Fibroblast of lung (primary cell): ENCODE measurements around the gene KLHL2. TPM values are rescaled to one million over a fixed set of nuclear protein-coding genes. Genes with fewer than 3 reads are reported as not detected.

Experiments used
- DNase-seq, 2 donors: peaks; one replicate each; pipeline versions ENCODE4 v3.0.0 to v3.0.0-alpha.2; 2010; ENCODE audit warnings: low read depth in 2 of 2
- H2AFZ ChIP-seq: 2 replicates; pipeline ENCODE4 v1.5.1; 2012; ENCODE audit warnings: low read length, control low read depth, inconsistent platforms
- H3K27ac ChIP-seq: 2 replicates; pipeline ENCODE4 v1.5.1; 2011; ENCODE audit warnings: low read length, control low read depth; ENCODE audit not compliant: insufficient read depth
- H3K27me3 ChIP-seq: 2 replicates; pipeline ENCODE4 v1.5.1; 2011; ENCODE audit warnings: mild to moderate bottlenecking, low read length; ENCODE audit not compliant: control insufficient read depth, insufficient read depth
- H3K36me3 ChIP-seq: 2 replicates; pipeline ENCODE4 v1.5.1; 2011; ENCODE audit warnings: low read length; ENCODE audit not compliant: control insufficient read depth, insufficient read depth
- H3K4me1 ChIP-seq: 2 replicates; pipeline ENCODE4 v1.5.1; 2011; ENCODE audit warnings: low read length; ENCODE audit not compliant: control insufficient read depth, insufficient read depth; ENCODE audit errors: extremely low read depth
- H3K4me2 ChIP-seq: 2 replicates; pipeline ENCODE4 v1.5.1; 2011; ENCODE audit warnings: low read length, control low read depth; ENCODE audit not compliant: insufficient read depth; ENCODE audit errors: extremely low read depth
- H3K4me3 ChIP-seq, 4 experiments: fragments of 200-600 bp in 1 of 4; sonication (generic) in 1 of 4; replicated peaks in 1 of 4; 2 replicates each; pipeline ENCODE4 v1.5.1; 2011 to 2016; ENCODE audit warnings: low read length in 4 of 4, low read depth in 3 of 4, mild to moderate bottlenecking in 3 of 4, control low read depth in 2 of 4, inconsistent platforms in 1 of 4, mixed read lengths in 1 of 4; ENCODE audit not compliant: insufficient read depth in 1 of 4; ENCODE audit errors: control extremely low read depth in 1 of 4
- H3K79me2 ChIP-seq: 2 replicates; pipeline ENCODE4 v1.5.1; 2012; ENCODE audit warnings: mild to moderate bottlenecking, low read length, inconsistent platforms; ENCODE audit not compliant: control insufficient read depth, insufficient read depth
- H3K9ac ChIP-seq: 2 replicates; pipeline ENCODE4 v1.5.1; 2011; ENCODE audit warnings: mild to moderate bottlenecking, low read length, control low read depth; ENCODE audit not compliant: insufficient read depth
- H3K9me3 ChIP-seq: 2 replicates; pipeline ENCODE4 v1.5.1; 2012; ENCODE audit warnings: low read depth, low read length; ENCODE audit not compliant: control insufficient read depth, insufficient read depth
- H4K20me1 ChIP-seq: 2 replicates; pipeline ENCODE4 v1.5.1; 2011; ENCODE audit warnings: low read length; ENCODE audit not compliant: control insufficient read depth, insufficient read depth; ENCODE audit errors: extremely low read depth
- CTCF ChIP-seq, 2 donors: IDR thresholded peaks in 1 of 2; conservative IDR thresholded peaks in 1 of 2; 1 replicate in 1 of 2; 2 replicates in 1 of 2; pipeline ENCODE4 v1.5.1; 2011 to 2012; ENCODE audit warnings: low read length in 2 of 2, control low read depth in 1 of 2, inconsistent platforms in 1 of 2, low read depth in 1 of 2, mild to moderate bottlenecking in 1 of 2
- EZH2 ChIP-seq: IDR thresholded peaks from 2 replicates; pipeline ENCODE4 v1.5.1; 2012; ENCODE audit warnings: low read length, control low read depth, mild to moderate bottlenecking; ENCODE audit errors: missing control alignments
- polyA plus RNA-seq, 2 donors: library from polyadenylated mRNA; depleted of rRNA in 1 of 2; stranded (reverse) in 1 of 2; unstranded in 1 of 2; fragments of >200 nt; gene quantifications; 2 replicates each; pipeline ENCODE4 v1.2.1, GENCODE V29; 2011 to 2012; ENCODE audit warnings: missing spikeins in 1 of 2
- total RNA-seq: library from RNA; depleted of rRNA; stranded (reverse); fragments of >200 nt; gene quantifications from 2 replicates; pipeline ENCODE4 v1.2.1, GENCODE V29; 2014

KLHL2 gene
- total and polyA plus RNA-seq, 2 donors (not counting 1 experiment from before 2014, with no cell fraction given) = 14.5 to 26.1 TPM

DNA sequence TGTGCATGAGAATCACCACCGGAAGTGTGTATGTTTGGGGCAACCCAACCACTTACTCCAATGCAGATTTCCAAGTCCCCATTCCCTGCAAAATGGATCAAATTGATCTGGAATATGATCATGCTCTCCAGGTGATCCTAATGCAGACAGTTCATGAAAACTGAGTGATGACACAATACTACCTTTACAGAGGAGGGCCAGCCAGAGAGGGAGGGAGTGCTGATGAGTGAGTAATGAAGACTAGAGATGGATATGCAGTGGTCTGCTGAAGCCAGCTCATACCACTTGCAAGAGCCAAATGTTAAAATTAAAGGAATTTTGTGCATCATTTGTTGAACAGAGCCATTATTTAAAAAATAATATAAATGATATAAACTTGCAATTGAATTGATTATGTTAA is 161.2 kb downstream of the KLHL2 start:
- H3K27me3 ChIP-seq = no peaks in the 10 kb centered on the region
- no peak for TF ChIP-seq CTCF (conservative IDR thresholded peaks at IDR 0.05 in 1 of 2, IDR thresholded peaks at IDR 0.05 in 1 of 2; ENCODE audit: low read depth in 1 of 2, low read length in 2 of 2)
- H3K4me3 ChIP-seq = no peak overlapping the region
- H3K9ac ChIP-seq = no peak overlapping the region
- no peaks in the 10 kb centered on the region for H3K36me3 ChIP-seq
- no peaks in the 10 kb centered on the region for H3K79me2 ChIP-seq
- H3K4me1 ChIP-seq = no peaks in the 10 kb centered on the region
- H4K20me1 ChIP-seq = no peaks in the 10 kb centered on the region
- no peak overlapping the region for H2AFZ ChIP-seq
- H3K27ac ChIP-seq = no peak overlapping the region
- no peaks in the 10 kb centered on the region for H3K9me3 ChIP-seq
- no peak for DNase-seq
- H3K4me2 ChIP-seq = no peak overlapping the region

- TF ChIP-seq EZH2 = no peak
- no peak for TF ChIP-seq CTCF (conservative IDR thresholded peaks at IDR 0.05 in 1 of 2, IDR thresholded peaks at IDR 0.05 in 1 of 2; ENCODE audit: low read depth in 1 of 2, low read length in 2 of 2)
- no peaks in the 10 kb centered on the region for H3K9me3 ChIP-seq
- H3K27me3 ChIP-seq = no peaks in the 10 kb centered on the region
- no peak overlapping the region for H3K27ac ChIP-seq
- H4K20me1 ChIP-seq = no peaks in the 10 kb centered on the region
- no peaks in the 10 kb centered on the region for H3K4me1 ChIP-seq
- H3K9ac ChIP-seq = no peak overlapping the region
- no peaks in the 10 kb centered on the region for H3K36me3 ChIP-seq
- H3K79me2 ChIP-seq = no peaks in the 10 kb centered on the region
- no peak overlapping the region for H3K4me2 ChIP-seq
- DNase-seq = peak in 1 of 2 donors; percentile 43
- H3K4me3 ChIP-seq = no peak overlapping the region
- H2AFZ ChIP-seq = no peak overlapping the region
These were observed 162.2 kb downstream of the KLHL2 start for GRCh38 chr4:165369522-165369921.

- Histone ChIP-seq H3K4me3 (no peak overlapping the region), H3K27me3 (no peaks in the 10 kb centered on the region), H3K4me1 (no peaks in the 10 kb centered on the region), H3K9ac (no peak overlapping the region), H3K79me2 (no peaks in the 10 kb centered on the region), H4K20me1 (no peaks in the 10 kb centered on the region), H3K36me3 (no peaks in the 10 kb centered on the region), H3K27ac (no peak overlapping the region), H2AFZ (no peak overlapping the region), H3K9me3 (no peaks in the 10 kb centered on the region), H3K4me2 (no peak overlapping the region)
- TF ChIP-seq EZH2 (no peak), CTCF (conservative IDR thresholded peaks at IDR 0.05 in 1 of 2, IDR thresholded peaks at IDR 0.05 in 1 of 2; ENCODE audit: low read depth in 1 of 2, low read length in 2 of 2) (no peak)
- DNase-seq = no peak
These were observed 163.2 kb downstream of the KLHL2 start for GRCh38 chr4:165370530-165370929.

Other genes with a start within 250 kb of the KLHL2 start
- 4.5 and 5.4 TPM in 2 replicates for gene TRIM61, start 229.9 kb upstream of the KLHL2 start, total RNA-seq
- 1.1 and 2.5 TPM in 2 replicates for gene TRIM61, start 229.9 kb upstream of the KLHL2 start, polyA plus RNA-seq
- not detected in 2 replicates for gene TRIM60, start 175.6 kb upstream of the KLHL2 start, total RNA-seq
- not detected in 2 replicates for gene TRIM60, start 175.6 kb upstream of the KLHL2 start, polyA plus RNA-seq
- gene TRIM75, start 153.7 kb upstream of the KLHL2 start, total RNA-seq = not detected in 2 replicates
- not detected in 2 replicates for gene TRIM75, start 153.7 kb upstream of the KLHL2 start, polyA plus RNA-seq
- 4.1 and 6.9 TPM in 2 replicates for gene TMEM192, start 94.7 kb upstream of the KLHL2 start, total RNA-seq
- 17.0 and 23.7 TPM in 2 replicates for gene TMEM192, start 94.7 kb upstream of the KLHL2 start, polyA plus RNA-seq
- 271 and 743 TPM in 2 replicates for gene MSMO1, start 120.1 kb downstream of the KLHL2 start, total RNA-seq
- 191 and 328 TPM in 2 replicates for gene MSMO1, start 120.1 kb downstream of the KLHL2 start, polyA plus RNA-seq
- gene CPE, start 171.4 kb downstream of the KLHL2 start, total RNA-seq = 51.7 and 63.2 TPM in 2 replicates
- gene CPE, start 171.4 kb downstream of the KLHL2 start, polyA plus RNA-seq = 20.2 and 45.1 TPM in 2 replicates